Kidney (tissue), 14 donors: Measurements from ENCODE around the gene C10orf95. TPM values are rescaled to one million over a fixed set of nuclear protein-coding genes. Genes with fewer than 3 reads are reported as not detected.

Experiments used
- DNase-seq, 5 donors: peaks; one replicate each; pipeline ENCODE4 v3.0.0-alpha.2; 2013 to 2020
- FAIRE-seq: peaks from 2 replicates; lab custom pipeline; 2012; peaks lifted over from hg19 to GRCh38; lab: Jason Lieb, UNC
- H3K27ac ChIP-seq, 2 donors: one replicate each; pipeline ENCODE4 v1.7.0; 2013; ENCODE audit warnings: low read depth in 2 of 2, low read length in 2 of 2, inconsistent platforms in 1 of 2
- H3K27me3 ChIP-seq: one replicate; pipeline ENCODE4 v1.7.1; 2013; ENCODE audit warnings: low read length, inconsistent platforms; ENCODE audit not compliant: control insufficient read depth, insufficient read depth
- H3K36me3 ChIP-seq, 3 donors: one replicate each; pipeline versions ENCODE4 v1.7.0 to v1.7.1; 2013; ENCODE audit warnings: low read length in 3 of 3, control low read depth in 1 of 3, inconsistent platforms in 1 of 3; ENCODE audit not compliant: insufficient read depth in 3 of 3, control insufficient read depth in 2 of 3
- H3K4me1 ChIP-seq, 3 donors: one replicate each; pipeline versions ENCODE4 v1.7.0 to v1.7.1; 2013; ENCODE audit warnings: low read length in 3 of 3, inconsistent platforms in 1 of 3, low read depth in 1 of 3; ENCODE audit not compliant: control insufficient read depth in 2 of 3, insufficient read depth in 2 of 3
- H3K4me3 ChIP-seq, 3 donors: one replicate each; pipeline versions ENCODE4 v1.7.0 to v1.8.1; 2013; ENCODE audit warnings: low read length in 3 of 3, control low read depth in 1 of 3, inconsistent platforms in 1 of 3
- H3K9ac ChIP-seq, 3 donors: one replicate each; pipeline versions ENCODE4 v1.7.0 to v1.7.1; 2013; ENCODE audit warnings: low read length in 3 of 3, control low read depth in 1 of 3, inconsistent platforms in 1 of 3
- H3K9me3 ChIP-seq, 3 donors: one replicate each; pipeline versions ENCODE4 v1.7.0 to v1.7.1; 2013; ENCODE audit warnings: low read length in 3 of 3, control low read depth in 1 of 3, inconsistent platforms in 1 of 3; ENCODE audit not compliant: control insufficient read depth in 2 of 3, insufficient read depth in 1 of 3
- intact Hi-C: fragments of 100-400 bp; cut with DNase I; formaldehyde crosslinking; loops from one replicate; pipeline ENCODE4 v1.11.1; 2022
- polyA plus RNA-seq: library from polyadenylated mRNA; stranded (reverse); fragments of 350-450 nt; fragmentation: Illumina TruSeq; extraction: RNeasy Lipid Tissue Mini Kit (QIAGEN cat#74804); gene quantifications from one replicate; pipeline ENCODE4 v1.2.3, GENCODE V29; 2014; ENCODE audit warnings: low read depth, low replicate concordance; ENCODE audit not compliant: insufficient read depth
- total RNA-seq: library from RNA; stranded (reverse); fragmentation: NEBNext Ultra II Directional; extraction: Animal tissue kit (Norgen Biotek cat#: 25700); gene quantifications from one replicate; pipeline ENCODE4 v1.2.1, GENCODE V29; 2021
- TF ChIP-seq, protein P1 (sequence below): IDR thresholded peaks from 3 replicates; pipeline ENCODE4 v1.5.1; 2012; ENCODE audit warnings: mild to moderate bottlenecking, moderate library complexity, borderline replicate concordance; ENCODE audit not compliant: insufficient read depth; ENCODE audit errors: extremely low read depth
- donor health status: control.
- donor health status: control.
- donor health status: control.
- donor health status: control.
- donor health status: control.
- donor health status: DM: yes; HTN: yes; CAD: no.
- donor health status: Normal renal cell carcinoma (clear cell type).

The C10orf95 gene
- total and polyA plus RNA-seq, 2 donors from 2014 or later = 0.62 to 2.7 TPM

DNA sequence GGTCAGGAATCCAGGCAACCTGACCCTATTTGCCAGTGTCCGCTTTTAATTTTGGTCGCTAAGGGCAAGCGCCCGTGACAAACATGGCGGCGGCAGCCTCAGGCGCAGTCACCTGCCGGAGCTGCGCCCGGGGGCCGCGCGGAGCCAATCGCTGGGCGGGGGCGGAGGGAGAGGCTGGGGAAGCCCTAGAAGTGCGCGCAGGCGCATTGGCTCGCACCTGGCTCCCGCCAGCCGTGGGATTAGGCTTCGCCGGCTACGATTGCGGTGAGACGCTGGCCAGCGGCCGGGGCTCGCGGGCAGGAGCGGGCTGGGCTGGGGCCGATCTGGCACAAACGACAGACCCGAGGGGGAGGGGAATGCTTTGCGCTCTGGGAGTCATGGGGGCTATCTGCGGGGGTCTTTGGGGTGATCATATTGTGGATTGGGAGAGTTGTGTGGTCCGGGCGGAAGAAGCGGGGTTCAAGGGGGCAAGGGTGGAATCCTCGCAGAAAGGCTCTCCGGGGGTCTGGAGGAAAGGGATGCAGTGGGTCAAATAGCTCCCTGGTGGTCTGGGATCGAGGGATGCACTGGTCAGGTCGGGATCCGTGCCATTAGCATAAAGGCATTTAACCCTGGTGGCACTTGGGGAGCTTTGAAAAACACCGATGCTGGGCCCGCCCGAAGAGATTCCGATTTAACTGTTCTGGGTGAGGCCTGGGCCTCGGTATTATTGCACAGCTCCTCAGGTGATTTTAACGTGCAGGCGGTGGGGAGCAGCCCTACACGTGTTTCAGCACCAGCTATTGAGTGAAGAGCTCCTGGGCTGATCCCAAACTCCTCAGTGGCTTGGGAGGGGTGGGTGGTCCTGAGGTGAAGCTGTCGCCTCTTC is 10.1 kb upstream of the C10orf95 start:
- TF ChIP-seq, protein P1, sequence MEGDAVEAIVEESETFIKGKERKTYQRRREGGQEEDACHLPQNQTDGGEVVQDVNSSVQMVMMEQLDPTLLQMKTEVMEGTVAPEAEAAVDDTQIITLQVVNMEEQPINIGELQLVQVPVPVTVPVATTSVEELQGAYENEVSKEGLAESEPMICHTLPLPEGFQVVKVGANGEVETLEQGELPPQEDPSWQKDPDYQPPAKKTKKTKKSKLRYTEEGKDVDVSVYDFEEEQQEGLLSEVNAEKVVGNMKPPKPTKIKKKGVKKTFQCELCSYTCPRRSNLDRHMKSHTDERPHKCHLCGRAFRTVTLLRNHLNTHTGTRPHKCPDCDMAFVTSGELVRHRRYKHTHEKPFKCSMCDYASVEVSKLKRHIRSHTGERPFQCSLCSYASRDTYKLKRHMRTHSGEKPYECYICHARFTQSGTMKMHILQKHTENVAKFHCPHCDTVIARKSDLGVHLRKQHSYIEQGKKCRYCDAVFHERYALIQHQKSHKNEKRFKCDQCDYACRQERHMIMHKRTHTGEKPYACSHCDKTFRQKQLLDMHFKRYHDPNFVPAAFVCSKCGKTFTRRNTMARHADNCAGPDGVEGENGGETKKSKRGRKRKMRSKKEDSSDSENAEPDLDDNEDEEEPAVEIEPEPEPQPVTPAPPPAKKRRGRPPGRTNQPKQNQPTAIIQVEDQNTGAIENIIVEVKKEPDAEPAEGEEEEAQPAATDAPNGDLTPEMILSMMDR = no peak
- H3K27me3 ChIP-seq = no peaks in the 10 kb centered on the region
- intact Hi-C loops = no loop called here
- H3K4me1 ChIP-seq = peaks cover 0 to 4% (median 0%) of the 10 kb centered on the region in 3 donors
- FAIRE-seq (no peak), DNase-seq (peak; percentile 93 to 98 (median 96))
- no peaks in the 10 kb centered on the region for H3K9me3 ChIP-seq
- no peaks in the 10 kb centered on the region for H3K36me3 ChIP-seq
- peak overlapping the region; percentile 62 to 75 (median 66) for H3K4me3 ChIP-seq
- peak overlapping the region in 2 of 3 donors; percentile 24 to 80 for H3K9ac ChIP-seq
- H3K27ac ChIP-seq = no peak overlapping the region

DNA sequence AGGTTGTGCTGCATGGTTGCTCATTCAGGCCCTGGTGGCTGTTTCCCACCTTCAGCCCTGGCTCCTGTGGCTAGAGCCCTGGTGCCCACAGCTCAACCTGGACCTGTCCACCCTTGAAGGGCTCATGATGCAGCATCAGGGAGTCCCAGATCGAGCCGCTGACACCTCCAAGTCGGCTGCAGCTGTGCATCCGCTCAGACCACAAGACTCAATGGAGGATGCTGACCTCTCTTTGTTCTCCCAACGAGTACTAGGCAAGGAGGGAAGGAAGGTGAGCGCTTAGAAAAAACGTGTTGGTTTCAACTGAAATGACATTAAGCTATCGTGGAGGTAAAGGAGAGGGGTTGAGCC is 9.5 kb upstream of the C10orf95 start:
- Histone ChIP-seq H3K9ac (peak overlapping the region in 2 of 3 donors; percentile 24 to 68), H3K9me3 (no peaks in the 10 kb centered on the region), H3K4me1 (peaks cover 0 to 4% (median 0%) of the 10 kb centered on the region in 3 donors), H3K27ac (no peak overlapping the region), H3K27me3 (no peaks in the 10 kb centered on the region), H3K4me3 (peak overlapping the region; percentile 62 to 75 (median 66)), H3K36me3 (peaks cover 0 to 5% (median 1%) of the 10 kb centered on the region in 3 donors)
- TF ChIP-seq, protein P1 = no peak
- intact Hi-C loops = no loop called here
- DNase-seq (no peak), FAIRE-seq (no peak)

DNA sequence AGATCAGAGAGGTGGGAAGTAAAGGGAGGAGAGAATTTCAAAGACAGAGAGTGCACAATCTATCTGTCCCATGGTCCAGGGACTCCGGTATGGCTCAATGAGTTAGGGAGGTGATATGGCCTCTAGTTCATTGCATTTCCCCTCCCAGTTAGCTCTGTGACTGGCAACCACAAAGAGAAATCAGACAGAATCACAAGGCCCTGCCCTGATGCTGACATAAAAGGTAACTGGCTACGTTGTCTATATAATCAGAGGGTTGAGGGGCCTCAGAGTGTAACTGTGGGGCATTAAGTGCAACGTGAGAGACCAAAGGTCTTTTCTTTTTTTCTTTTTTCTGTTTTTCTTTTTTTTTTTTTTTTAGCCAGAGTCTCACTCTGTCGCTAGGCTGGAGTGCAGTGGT is 7.3 kb upstream of the C10orf95 start:
- no peak overlapping the region for H3K9ac ChIP-seq
- intact Hi-C loops = no loop called here
- TF ChIP-seq, protein P1 = no peak
- DNase-seq = peak in 2 of 5 donors; percentile 18 to 43
- H3K36me3 ChIP-seq = peaks cover 0 to 7% (median 2%) of the 10 kb centered on the region in 3 donors
- H3K4me3 ChIP-seq = no peak overlapping the region
- H3K27ac ChIP-seq = no peak overlapping the region
- no peaks in the 10 kb centered on the region for H3K9me3 ChIP-seq
- peaks cover 0 to 4% (median 0%) of the 10 kb centered on the region in 3 donors for H3K4me1 ChIP-seq
- H3K27me3 ChIP-seq = no peaks in the 10 kb centered on the region
- no peak for FAIRE-seq
